ENCODE results near the gene DAW1.

DAW1 gene

GRCh38 chr2:227870710-227871374 lies 589 bp upstream of the DAW1 start:
- DNase-seq (ENCODE audit: low read depth), result no peak
- H3K4me3 ChIP-seq (ENCODE audit: low read depth, low read length), result no peak overlapping the region
- no peak for TF ChIP-seq CTCF (IDR thresholded peaks at IDR 0.05; ENCODE audit: control insufficient read depth, extremely low read depth, insufficient read depth)

DNA sequence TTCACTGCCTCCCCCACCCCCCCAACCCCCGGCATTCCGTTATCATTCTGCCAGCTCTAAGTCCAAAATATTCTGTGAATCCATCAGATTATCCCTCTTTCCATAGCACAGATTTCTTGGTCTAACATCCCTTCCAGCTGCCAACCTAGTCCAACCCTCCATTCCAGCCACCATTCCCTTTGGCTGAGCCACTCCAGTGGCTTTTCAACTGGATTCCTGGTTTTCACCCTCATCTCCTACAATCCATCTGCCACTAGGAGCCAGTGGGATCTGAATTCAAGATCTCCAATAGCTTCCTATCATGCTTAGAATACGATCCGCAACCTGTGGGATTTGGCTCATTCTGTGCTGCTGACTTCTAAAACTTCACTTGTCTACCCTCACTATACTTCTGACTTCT lies 1.2 kb downstream of the DAW1 start:
- H3K4me3 ChIP-seq (ENCODE audit: low read depth, low read length), result no peak overlapping the region
- DNase-seq (ENCODE audit: low read depth), result no peak
- TF ChIP-seq CTCF (IDR thresholded peaks at IDR 0.05; ENCODE audit: control insufficient read depth, extremely low read depth, insufficient read depth), result no peak

- no peak for TF ChIP-seq CTCF (IDR thresholded peaks at IDR 0.05; ENCODE audit: control insufficient read depth, extremely low read depth, insufficient read depth)
- H3K4me3 ChIP-seq (ENCODE audit: low read depth, low read length), result no peak overlapping the region
- DNase-seq (ENCODE audit: low read depth), result no peak
Observed at GRCh38 chr2:227876300-227876801, 4.9 kb downstream of the DAW1 start.

DNA sequence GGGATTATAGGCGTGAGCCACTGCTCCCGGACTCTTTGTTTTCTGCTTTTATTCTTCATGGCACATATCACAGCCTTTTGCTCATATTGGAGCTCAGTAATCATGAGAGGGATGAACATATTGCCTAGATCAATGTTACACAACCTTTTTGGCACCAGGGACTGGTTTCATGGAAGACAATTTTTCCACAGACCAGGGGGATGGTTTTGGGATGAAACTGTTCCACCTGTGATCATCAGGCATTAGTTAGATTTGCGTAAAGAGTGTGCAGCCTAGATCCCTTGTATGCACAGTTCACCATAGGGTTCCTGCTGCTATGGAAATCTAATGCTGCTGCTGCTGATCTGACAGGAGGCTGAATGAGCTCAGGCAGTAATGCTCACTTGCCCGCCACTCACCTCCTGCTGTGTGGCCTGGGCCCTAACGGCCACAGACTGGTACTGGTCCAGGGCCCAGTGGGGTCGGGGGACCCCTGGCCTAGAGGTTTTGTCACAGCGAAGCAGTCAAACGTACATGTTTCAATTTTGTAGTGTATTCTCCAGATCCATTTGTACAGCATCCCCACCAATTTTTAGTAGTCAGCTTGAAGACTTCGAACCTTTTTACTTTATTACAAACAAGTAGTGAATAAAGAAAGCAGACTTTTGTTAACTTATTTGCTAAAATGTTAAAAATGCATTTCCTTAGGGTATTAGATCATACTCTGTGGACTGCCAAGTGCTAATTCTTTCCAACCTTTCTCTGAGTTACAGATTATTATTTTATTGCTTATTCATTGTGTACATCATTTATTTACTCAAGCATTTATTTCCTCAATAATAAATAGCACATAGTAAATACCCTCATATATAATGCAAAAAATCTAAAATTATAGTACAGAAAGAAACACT lies 6.2 kb downstream of the DAW1 start:
- no peak for TF ChIP-seq CTCF (IDR thresholded peaks at IDR 0.05; ENCODE audit: control insufficient read depth, extremely low read depth, insufficient read depth)
- DNase-seq (ENCODE audit: low read depth), result peak; percentile 28
- no peak overlapping the region for H3K4me3 ChIP-seq (ENCODE audit: low read depth, low read length)

DNA sequence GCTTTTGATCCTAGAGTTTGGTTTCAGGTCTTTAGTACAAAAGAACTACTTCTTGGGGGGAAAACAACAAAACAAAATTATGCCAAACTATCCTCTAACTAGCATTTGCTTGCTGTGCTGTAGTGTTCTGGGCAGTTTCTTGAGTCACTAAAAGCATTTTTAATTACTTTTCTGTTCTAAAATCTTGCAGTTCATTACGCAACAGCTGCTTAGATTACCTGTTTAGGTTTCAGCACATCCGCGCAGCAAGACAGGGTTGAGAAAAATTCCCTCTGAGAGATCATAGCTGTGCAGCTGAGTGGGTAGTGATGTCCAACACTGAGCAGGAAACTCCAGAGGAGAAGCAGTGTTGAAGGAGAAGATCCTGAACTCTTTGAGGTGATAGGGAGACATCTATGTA lies 9.0 kb downstream of the DAW1 start:
- no peak overlapping the region for H3K4me3 ChIP-seq (ENCODE audit: low read depth, low read length)
- DNase-seq (ENCODE audit: low read depth), result no peak
- TF ChIP-seq CTCF (IDR thresholded peaks at IDR 0.05; ENCODE audit: control insufficient read depth, extremely low read depth, insufficient read depth), result no peak

DNA sequence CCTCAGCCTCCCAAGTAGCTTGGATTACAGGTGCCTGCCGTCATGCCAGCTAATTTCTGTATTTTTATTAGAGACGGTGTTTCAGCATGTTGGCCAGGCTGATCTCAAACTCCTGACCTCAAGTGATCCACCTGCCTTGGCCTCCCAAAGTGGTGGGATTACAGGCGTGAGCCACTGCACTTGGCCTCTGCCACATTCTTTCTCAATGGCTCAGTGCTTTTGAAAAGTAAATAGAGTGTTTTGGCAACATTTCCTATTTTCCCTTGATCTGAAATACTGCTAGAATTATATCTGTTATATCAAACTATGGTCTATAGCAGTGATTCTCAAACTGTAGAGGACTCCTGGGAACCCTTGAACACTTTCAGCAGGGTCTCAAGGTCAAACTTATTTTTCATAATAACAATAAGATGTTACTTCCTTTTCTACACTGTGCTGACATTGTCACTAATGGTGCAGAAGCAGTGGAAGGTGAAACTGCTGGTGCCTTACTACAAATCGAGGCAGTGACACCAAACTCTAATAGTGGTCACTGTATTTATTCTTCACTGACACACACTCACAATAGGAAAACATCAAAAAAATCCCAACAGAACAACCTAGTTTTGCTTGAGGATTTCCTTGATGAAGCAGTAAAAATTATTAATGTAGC lies 10.6 kb downstream of the DAW1 start:
- TF ChIP-seq CTCF (IDR thresholded peaks at IDR 0.05; ENCODE audit: control insufficient read depth, extremely low read depth, insufficient read depth), result no peak
- no peak overlapping the region for H3K4me3 ChIP-seq (ENCODE audit: low read depth, low read length)
- no peak for DNase-seq (ENCODE audit: low read depth)
